Measurements from ENCODE around the gene LY6G5B.

GRCh38 chr6:31621320-31621939 lies 48.3 kb upstream of the LY6G5B start:
- TF ChIP-seq CTCF (IDR thresholded peaks at IDR 0.05) (no peak), POLR2A (IDR thresholded peaks at IDR 0.05) (no peak)
